ENCODE results near the gene CXCL14. TPM values are rescaled to one million over a fixed set of nuclear protein-coding genes. Genes with fewer than 3 reads are reported as not detected.
A peak's percentile ranks its signal among the peaks of the same experiment; 100 is the strongest.

Gene CXCL14
- total RNA-seq, 2 donors from 2014 or later, result 23.3 to 88.5 TPM

DNA sequence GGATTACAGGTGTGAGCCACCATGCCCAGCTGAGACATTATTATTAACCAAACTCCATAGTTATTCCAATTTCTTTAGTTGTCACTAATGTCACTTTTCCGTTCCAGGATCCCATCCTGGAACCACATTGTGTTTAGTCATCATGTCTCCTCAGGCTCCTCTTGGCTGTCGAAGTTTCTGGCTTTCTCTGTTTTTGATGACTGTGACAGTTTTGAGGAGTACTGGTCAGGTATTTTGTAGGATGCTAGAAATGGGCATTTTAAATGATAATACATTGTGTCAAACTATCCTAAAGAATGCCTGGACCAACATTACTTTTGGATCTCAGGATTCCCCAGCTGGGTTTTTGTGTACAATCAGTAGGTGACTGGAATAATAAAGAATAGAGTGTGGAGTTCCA, 23.3 kb downstream of the CXCL14 start:
- no peak for ATAC-seq
- intact Hi-C loops (cut with DNase I, micrococcal nuclease), result no loop called here
- no peak for DNase-seq

DNA sequence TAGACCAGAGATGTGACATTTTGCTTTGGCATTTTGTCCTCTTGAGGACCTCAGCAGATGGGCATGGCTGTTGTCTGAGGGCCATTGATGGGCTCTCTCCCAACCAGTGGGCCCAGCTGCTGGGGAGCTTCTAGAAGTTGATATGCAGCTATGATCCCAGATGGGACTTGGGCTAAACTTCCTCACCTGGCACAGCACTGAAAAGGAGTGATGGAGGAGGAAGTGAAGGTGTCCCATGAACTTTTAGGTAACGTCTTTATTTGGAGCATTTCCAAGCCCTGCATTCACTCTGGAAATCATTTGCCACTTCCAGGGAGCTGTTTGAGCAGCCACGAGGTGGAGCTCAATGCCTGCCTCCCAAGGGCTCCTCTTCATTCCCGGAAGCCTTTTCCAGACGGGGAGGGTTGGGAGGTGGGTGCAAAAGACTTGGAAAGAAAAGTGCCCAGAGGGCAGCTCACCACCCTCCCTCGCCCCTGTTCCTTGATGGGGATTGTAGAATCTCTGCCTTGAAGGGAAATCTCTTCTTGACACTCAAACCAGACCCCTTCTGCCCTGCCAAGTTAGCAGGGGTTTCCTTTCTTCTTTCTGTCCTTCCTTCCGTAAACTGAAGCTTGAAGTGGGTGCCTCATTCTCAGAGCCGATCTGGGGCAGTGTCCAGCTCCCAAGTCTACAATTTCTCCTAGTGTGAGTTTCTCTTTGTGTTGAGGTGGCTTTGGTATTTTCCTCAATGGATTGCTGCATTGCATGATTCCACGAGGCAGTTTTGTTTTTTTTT, 24.9 kb downstream of the CXCL14 start:
- intact Hi-C loops (cut with DNase I, micrococcal nuclease), result loop anchor here (5.0 kb wide), 2 partner anchors 87 to 92 kb away; no protein-coding TSS in a partner anchor
- ATAC-seq (peak; percentile 93), DNase-seq (peak; percentile 40 to 54)

DNA sequence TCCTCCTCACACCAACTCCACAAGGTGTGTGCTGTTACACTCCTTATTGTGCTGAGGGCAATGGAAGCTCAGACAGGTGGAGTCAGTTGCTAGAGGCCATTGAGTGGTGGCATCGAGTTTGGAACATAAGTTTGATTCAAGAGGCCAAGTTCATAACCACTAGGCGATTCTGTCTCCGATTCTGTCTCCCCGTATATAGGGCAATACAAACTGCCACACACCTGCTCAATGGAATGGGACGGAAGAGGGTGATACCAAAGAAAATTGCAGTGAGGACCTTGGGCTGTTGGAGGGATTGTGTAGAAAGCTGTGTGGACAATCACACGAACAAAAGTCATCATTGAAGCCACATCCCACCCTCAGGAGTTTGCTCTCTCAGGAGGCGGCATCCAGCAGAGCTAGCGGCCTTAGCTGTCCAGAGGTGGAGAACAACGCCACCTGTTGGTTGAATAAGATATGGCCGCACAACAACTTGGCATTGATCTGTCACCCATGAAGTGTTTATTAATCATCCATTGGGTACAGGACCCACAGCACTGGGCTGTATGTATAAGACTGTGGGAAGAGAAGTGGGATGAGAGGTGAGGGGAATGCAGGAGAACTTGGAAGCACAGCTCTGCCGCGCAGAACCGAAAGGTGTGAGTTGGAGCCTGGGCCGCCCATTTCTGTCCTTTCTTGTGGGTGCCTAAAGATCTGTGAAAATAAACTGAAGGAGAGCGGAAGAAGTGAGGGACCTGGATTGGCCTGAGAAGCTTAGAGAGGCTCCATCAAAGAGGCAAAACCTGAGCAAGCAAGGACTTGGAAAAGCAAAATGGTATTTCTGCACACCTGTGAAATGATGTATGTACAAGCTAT, 27.0 kb downstream of the CXCL14 start:
- ATAC-seq (peak; percentile 73), DNase-seq (peak in 1 of 2 donors; percentile 70)
- intact Hi-C loops (cut with DNase I, micrococcal nuclease), result loop anchor here (5.0 kb wide), 2 partner anchors 85 to 90 kb away; no protein-coding TSS in a partner anchor

DNA sequence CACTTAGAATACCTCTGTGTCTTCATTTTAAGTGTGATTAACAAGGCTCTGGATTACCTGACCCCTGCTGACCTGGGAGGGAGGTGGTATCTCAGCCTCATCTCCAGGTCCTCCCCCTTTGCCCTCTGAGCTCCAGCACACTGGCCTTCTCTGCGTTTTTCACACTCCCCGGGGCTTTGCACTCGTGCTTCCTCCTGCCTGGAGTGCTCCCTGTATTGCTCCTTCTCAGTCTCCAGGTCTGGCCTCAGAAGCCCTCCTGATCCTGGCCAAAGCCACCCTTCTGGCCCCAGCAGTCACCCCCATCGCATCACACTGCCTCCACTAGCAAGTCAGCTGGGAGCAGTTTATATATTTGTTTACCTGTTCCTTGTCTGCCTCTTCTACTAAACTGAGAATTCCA, 29.4 kb downstream of the CXCL14 start:
- no peak for DNase-seq
- intact Hi-C loops (cut with DNase I, micrococcal nuclease), result no loop called here
- no peak for ATAC-seq

DNA sequence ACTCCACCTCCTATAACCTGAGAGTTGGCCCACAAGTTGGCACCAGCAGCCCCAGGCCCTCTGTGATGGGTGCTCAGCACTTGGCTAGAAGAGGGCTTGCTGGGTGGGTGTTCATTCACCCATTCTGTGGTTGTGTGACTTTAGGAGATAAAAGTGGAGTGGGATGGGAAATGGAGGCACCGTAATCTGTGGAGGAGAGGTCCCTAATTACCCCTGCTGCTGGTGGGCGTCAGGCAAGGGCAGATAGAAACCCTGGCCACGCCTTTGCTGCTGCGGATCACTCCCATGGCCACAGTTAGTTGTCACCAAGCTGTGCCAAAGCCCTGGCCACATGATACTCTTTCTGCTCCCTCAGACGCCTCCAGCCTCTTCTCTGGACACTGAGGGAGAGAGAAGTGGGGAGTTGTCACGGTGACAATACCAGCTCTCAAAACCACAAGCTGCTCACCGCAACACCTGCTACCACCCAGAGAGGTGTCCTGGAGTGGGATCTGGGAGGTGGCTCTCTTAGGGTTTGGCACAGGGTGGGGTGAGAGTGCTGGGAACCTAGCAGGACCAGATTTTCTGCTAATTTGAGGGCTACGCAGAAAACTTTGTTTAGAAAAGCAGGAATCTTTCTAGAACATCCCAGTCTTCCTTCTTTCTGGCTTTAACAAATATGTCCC, 31.1 kb downstream of the CXCL14 start:
- ATAC-seq (no peak), DNase-seq (no peak)
- intact Hi-C loops (cut with DNase I, micrococcal nuclease), result no loop called here

DNA sequence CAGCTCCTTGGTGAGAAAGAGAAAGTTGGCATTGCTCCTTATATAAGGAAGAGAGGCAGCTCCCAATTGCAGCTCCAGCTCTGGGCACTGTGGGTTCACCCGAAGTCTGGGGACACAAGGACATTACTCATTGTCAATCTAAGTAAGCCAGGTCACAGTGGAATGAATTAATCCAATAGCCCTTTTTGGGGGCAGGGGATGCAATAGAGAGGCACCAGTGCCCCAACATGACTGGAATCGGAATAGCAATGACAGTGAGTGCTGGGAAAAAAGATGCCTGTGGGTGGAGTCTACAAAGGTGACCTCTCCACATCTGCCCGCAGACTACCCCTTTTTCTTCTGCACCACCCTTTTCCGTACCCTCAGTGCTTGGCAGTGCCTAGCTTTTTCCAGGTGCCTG, 31.9 kb downstream of the CXCL14 start:
- intact Hi-C loops (cut with DNase I, micrococcal nuclease), result no loop called here
- ATAC-seq, result no peak
- DNase-seq, result no peak

DNA sequence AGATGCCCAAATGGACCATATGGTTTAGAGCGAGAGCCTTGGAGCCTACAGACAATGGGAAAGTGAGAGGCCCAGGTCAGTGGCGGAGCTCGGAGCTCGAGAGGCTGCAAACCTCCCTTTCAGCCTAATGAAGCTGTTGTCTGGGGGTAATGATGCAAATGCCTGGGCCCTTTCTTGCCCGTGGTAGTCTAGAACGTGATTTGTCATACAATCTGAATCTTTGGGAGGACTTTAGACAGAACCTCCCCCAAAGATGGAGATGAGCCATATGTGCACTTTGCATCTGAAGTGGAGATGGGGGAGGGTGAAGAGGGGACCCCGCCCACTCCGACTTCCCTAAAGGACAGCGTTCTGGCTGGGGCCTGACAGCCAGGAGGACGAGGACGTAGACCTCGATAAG, 32.7 kb downstream of the CXCL14 start:
- DNase-seq (no peak), ATAC-seq (no peak)
- intact Hi-C loops (cut with DNase I, micrococcal nuclease), result no loop called here

DNA sequence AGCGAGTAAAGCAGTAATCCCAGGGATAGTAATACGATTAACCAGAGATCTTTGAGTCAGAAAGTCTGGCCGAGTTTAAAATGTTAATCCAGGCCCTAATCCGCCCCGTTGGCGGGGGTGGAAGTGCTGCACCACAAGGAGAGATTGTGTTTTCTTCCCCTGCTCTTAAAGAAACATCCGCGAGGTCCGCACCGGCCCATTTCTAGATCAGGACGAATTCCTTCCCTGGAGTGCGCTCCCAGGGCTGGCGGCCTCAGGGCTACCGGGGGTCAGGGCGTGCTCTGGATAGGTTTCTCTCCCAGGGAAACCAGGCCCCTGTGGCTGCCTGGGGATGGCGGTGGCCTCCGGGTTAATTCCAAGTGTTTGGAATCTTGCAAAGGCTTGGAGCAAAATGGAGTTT, 33.7 kb downstream of the CXCL14 start:
- DNase-seq (no peak), ATAC-seq (no peak)
- intact Hi-C loops (cut with DNase I, micrococcal nuclease), result no loop called here

DNA sequence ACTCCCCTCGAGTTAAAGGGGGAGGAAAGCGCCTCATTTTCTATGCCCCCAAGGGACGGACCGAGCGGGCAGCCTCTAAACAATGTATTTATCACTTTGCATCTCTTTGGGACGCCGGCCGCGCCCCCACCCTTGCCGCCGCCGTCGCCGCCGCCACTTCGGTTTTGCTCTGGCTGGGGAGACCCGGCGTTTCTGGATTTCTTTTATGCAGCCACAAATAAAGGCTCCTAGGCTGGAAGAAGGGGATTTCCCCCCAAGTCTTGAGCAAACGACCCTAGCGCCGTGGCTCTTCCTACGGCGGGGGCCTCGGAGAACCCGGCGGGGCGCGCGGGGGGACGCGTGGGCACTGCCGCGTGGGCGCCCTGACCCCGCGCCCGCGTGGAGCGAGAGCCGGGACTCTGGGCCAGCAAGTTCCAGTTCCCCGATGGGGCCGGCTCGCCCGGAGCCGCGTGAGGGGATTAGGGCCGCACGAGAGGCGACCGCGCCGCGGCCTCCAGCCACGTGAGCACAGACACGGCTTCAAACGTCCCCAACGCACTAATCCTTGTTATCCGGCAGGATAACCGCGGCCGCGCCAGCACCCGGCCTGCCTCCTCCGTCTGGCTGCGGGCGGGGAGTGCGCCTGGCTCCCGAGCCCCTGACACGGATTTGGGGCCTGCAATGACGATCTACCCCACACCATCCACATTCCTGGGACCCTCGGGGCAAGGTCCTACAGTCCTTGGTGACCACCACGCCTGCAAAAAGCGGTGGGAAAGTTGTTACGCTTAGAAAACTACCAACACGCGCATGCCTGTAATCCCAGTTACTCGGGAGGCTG, 35.1 kb downstream of the CXCL14 start:
- intact Hi-C loops (cut with DNase I, micrococcal nuclease), result no loop called here
- ATAC-seq, result peak; percentile 28
- peak in 1 of 2 donors; percentile 30 for DNase-seq

DNA sequence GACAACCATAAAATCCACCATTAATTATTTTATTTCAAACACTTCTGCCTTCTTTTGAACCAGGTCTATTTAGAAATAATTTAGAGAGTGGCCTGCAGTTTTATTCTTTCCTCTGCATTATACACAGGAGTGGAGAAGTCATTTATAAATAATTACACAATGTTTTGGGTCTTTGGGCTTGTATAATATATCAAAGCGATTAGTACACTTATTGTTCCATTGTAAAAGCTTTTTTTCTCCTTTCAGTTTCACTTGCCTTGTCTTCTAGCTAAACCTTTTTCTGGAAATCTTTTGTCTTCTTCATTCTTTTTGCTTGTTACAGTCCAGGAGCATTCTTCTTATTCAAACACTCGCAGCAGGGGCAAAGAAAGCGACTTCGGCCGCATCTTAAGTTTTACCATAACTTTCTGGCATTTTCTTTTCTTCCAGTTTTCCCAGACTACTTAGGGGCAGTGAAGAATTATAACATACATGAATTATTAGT, 35.7 kb downstream of the CXCL14 start:
- no peak for DNase-seq
- ATAC-seq, result no peak
- intact Hi-C loops (cut with DNase I, micrococcal nuclease), result no loop called here

DNA sequence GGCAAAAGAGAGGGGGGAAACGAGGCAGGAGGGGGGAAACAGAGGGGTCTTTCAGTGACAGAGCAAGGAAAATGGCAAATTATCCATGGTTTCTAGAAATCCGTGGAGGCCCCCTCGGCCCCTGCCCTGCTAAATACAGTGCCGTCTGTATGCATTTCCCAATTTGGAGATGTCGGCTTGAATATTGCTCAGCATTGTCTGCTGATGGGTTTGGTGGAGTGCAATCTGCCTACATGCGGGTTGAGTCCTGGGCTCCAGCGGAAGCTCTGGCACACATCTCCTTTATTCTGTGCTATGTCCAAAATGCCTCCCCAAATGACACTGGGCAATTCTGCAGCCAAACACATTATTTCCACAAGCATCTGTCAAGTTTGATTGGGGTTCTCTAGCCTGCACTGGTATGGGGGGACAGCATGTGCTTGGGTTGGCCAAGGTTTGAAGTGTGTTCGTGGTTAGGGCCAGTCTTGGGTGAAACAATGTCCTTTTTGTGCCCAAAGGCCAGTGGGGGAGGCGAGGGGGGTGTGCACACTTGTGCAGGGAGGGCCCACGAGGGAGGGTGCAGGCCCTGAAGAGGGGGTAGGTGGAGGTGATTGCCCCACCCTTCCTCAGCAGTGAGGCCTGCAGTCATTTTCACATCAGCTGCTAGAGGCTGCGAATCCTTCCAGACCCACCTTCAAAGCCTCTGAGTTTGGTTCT, 36.8 kb downstream of the CXCL14 start:
- intact Hi-C loops (cut with DNase I, micrococcal nuclease), result no loop called here
- no peak for ATAC-seq
- DNase-seq, result no peak

DNA sequence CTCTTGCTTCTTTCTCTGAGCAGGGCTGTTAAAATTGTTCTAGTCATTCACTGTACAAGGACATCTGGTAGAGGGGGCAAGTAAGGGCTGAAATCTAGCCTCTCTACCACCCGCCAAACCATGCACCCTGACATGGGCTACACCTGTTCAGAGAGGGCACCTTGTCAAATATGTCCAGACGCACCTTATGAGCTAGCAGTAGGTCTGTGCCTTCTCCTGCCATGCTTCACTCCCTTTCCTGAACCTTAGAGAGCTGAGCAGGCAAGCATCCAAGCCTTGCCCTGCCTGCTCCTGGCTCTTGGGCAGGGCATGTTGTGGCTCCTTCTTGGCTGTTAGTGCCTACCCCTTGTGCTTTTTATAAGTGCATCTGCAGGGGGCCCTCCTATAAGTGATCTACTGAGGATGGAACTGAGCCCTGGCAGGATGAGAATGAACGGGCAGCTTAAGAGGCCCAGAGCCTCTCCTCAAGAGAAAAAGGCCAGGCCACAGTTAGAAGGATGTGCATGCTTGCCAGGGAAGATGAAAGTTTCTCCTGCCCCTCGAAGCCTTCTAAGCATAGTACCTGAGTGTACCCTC, 39.3 kb downstream of the CXCL14 start:
- DNase-seq, result no peak
- intact Hi-C loops (cut with DNase I, micrococcal nuclease), result no loop called here
- ATAC-seq, result no peak

DNA sequence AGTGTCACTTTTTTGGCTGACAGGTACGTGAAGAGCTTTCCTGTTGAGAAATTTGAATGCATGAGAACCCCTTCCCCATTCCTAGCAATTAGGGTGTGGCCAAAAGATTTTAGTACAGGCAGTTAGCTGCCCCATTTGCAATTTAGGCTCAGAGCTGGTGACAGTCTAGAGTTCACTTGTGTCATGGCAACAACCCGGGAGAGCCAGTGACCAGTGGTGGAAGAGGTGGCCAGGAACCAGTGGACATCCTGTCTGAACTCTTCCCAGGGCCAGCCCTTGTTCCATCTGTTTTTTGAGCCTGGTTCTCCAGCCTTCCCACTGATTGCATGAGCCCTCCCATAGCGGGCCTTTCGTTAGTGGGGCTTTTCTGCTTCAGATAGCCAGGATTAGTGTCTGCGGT, 40.5 kb downstream of the CXCL14 start:
- DNase-seq, result no peak
- intact Hi-C loops (cut with DNase I, micrococcal nuclease), result no loop called here
- ATAC-seq, result no peak

DNA sequence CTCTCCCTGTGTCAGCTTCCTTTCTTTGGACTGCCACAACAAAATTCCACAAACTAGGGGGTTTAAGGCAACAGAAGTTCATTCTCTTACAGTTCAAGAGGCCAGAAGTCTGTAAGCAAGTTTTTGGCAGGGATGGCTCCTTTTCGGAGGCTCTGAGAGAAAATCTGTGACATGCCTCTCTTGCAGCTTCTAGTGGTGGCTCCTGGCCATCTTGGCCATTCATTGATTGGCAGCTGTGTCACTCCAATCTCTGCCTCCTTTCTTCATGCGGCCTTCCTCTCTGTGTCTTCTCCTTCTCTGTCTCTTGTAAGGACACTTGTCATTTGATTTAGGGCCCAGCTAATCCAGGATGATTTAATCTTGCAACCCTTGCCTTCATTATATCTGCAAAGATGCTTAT, 41.0 kb downstream of the CXCL14 start:
- ATAC-seq (no peak), DNase-seq (no peak)
- intact Hi-C loops (cut with DNase I, micrococcal nuclease), result no loop called here

DNA sequence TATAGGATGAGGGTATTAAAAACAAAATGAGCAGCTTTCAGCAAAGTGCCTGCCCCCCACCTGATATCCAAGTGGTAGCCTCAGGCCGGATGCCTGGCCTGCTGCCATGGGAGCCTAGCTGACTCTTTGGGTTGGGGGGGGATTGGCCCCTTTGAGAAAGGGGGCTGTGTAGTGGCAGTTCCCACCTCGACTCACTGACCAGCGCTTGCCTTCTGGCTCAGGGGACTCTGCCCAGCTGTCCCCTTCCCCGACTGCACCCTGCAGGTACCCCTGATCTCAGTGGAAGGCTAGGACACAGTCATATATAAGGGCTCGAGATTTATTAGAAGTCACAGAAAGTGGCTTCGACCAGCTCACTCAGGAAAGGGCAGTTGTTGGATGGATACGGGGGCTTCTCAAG, 41.5 kb downstream of the CXCL14 start:
- DNase-seq (no peak), ATAC-seq (no peak)
- intact Hi-C loops (cut with DNase I, micrococcal nuclease), result no loop called here

DNA sequence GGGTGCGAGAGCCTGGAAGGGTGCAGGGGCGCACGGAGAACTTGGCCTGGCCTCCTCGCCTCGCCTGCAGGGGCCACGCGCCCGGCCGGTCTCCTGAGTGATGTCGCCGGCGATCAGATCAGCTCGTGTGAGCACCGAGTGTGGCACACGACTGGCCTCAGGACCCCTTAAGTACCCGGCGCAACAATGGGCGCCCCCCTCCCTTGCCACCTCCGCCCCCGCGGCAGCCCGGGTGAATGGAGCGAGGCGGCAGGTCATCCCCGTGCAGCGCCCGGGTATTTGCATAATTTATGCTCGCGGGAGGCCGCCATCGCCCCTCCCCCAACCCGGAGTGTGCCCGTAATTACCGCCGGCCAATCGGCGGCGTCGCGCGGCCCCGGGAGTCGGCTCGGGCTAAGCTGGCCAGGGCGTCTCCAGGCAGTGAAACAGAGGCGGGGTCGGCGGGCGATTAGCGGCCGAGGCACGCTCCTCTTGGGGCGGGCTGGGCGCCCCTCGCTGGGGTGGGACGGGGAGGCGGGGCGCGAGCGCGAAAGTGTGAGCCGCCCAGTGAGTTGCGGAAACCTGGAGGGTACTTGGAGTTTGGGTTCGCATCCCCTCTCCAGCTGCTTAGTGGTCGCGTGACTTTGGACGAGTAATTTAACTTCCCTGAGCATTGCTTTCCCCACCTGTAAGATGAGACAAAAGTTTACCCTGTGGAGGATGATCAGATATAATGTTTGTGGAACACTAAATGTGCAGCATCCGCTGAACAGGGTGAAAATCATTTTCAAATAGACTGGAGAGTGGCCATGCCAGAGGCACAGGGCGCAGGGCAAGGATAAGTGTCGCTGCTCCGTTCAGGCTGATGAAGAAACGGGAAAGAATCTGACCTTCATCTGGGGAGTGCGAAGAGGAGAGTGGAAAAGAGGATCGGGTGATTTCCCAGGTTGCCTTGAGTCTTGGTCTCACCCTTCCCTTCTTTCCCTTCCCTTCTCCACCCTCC, 42.7 kb downstream of the CXCL14 start, which contains the start of gene NEUROG1:
Gene NEUROG1 (minus strand): TSS at position 145 of the 982 bp plus-strand sequence. CDS start 274 bp downstream, outside the sequence.
- no peak for DNase-seq
- peak; percentile 42 for ATAC-seq
- intact Hi-C loops (cut with DNase I, micrococcal nuclease), result no loop called here

Data from left colon (tissue), 2 donors.